GM12891 (cell line): Measurements from ENCODE around the gene APMAP.

Experiments used
- POLR2A ChIP-seq: IDR thresholded peaks from 2 replicates; pipeline ENCODE4 v1.6.1; 2011; ENCODE audit warnings: low read depth, low read length, control low read depth
- POLR2AphosphoS5 ChIP-seq: IDR thresholded peaks from 2 replicates; pipeline ENCODE4 v1.6.1; 2011; ENCODE audit warnings: low read depth, low read length, control low read depth
- SPI1 ChIP-seq: IDR thresholded peaks from 2 replicates; pipeline ENCODE4 v1.6.1; 2011; ENCODE audit warnings: low read depth, low read length, control low read depth
- TAF1 ChIP-seq: IDR thresholded peaks from 2 replicates; pipeline ENCODE4 v1.6.1; 2011; ENCODE audit warnings: low read depth, low read length, control low read depth

GRCh38 chr20:24981790-24982189 is 10.8 kb downstream of the APMAP start:
- TF ChIP-seq TAF1, result no peak
- TF ChIP-seq SPI1, result no peak
- TF ChIP-seq POLR2A, result no peak
- TF ChIP-seq POLR2AphosphoS5, result no peak
